NT2/D1 (cell line): Measurements from ENCODE around the gene NFATC3.

Experiments used
- DNase-seq: peaks from one replicate; pipeline ENCODE4 v3.0.0-alpha.2; 2011; ENCODE audit warnings: low read depth, low spot score
- H3K27me3 ChIP-seq: 2 replicates; pipeline ENCODE4 v1.6.0; 2011; ENCODE audit warnings: mild to moderate bottlenecking; ENCODE audit not compliant: insufficient read length, insufficient read depth
- H3K36me3 ChIP-seq: 2 replicates; pipeline ENCODE4 v1.6.1; 2011; ENCODE audit warnings: mild to moderate bottlenecking, low read length, mixed read lengths; ENCODE audit not compliant: insufficient read depth, insufficient read length
- H3K4me1 ChIP-seq: 2 replicates; pipeline ENCODE4 v1.5.1; 2011; ENCODE audit not compliant: insufficient read depth, insufficient read length
- H3K4me3 ChIP-seq: 2 replicates; pipeline ENCODE4 v1.5.1; 2011; ENCODE audit warnings: low read depth; ENCODE audit not compliant: insufficient read length
- H3K9ac ChIP-seq: 2 replicates; pipeline ENCODE4 v1.6.0; 2011; ENCODE audit warnings: low read depth; ENCODE audit not compliant: insufficient read length
- H3K9me3 ChIP-seq: 2 replicates; pipeline ENCODE4 v1.5.1; 2011; ENCODE audit warnings: mild to moderate bottlenecking, low read length; ENCODE audit not compliant: insufficient read depth
- SUZ12 ChIP-seq: IDR thresholded peaks from 2 replicates; pipeline ENCODE4 v1.6.1; 2011; ENCODE audit not compliant: insufficient read length, insufficient read depth; ENCODE audit errors: extremely low read depth
- YY1 ChIP-seq: IDR thresholded peaks from 2 replicates; pipeline ENCODE4 v1.6.1; 2011; ENCODE audit not compliant: insufficient read length, insufficient read depth
- ZNF274 ChIP-seq: IDR thresholded peaks from 2 replicates; pipeline ENCODE4 v1.6.1; 2011; ENCODE audit warnings: mild to moderate bottlenecking, low read depth, low read length

NFATC3 gene

DNA sequence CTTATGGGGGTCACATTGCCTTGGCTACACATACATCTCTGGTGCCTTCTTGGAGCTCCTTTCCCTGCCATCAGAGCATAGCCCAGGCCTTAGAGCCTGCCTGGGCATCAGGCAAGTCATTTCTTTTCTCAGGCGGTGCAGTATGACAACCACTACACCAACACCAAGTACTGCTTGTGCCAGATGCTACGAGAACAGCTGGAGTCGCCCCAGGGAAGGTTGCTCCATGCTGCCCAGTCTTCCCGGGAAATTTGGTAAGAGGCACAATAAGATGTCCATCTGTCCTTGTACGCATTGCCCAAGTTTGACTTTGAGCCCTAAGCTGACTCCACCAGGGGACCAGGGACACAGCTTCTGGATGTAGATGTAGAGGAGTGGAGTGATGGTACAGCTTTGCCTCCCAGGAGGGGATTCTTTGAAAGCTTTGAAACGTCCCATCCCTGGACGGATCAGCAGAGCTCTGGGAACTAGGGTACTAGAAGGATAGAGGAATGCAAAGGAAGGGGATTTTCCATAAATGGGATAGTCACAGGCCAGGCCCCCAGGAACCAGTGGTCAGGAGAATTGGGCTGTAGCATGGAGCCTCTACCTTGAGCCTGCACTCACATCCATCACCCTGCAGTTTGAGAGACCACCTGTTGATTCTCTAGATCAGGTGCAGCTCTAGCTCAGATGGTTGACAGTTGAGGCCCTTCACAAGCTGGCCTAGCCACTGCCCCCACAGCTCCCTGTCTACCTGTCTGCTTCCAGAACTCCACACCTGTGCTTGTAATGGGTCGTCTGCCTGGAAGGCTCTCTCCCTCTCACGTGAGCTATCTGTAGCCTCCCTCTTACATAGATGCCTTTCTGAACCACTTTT is 11.0 kb upstream of the NFATC3 start:
- Histone ChIP-seq H3K36me3 (peaks cover 92% of the 10 kb centered on the region), H3K9ac (no peak overlapping the region), H3K27me3 (no peaks in the 10 kb centered on the region), H3K4me1 (no peaks in the 10 kb centered on the region), H3K9me3 (no peaks in the 10 kb centered on the region), H3K4me3 (no peak overlapping the region)
- TF ChIP-seq SUZ12: no peak
- no peak for TF ChIP-seq YY1
- TF ChIP-seq ZNF274: no peak
- no peak for DNase-seq

DNA sequence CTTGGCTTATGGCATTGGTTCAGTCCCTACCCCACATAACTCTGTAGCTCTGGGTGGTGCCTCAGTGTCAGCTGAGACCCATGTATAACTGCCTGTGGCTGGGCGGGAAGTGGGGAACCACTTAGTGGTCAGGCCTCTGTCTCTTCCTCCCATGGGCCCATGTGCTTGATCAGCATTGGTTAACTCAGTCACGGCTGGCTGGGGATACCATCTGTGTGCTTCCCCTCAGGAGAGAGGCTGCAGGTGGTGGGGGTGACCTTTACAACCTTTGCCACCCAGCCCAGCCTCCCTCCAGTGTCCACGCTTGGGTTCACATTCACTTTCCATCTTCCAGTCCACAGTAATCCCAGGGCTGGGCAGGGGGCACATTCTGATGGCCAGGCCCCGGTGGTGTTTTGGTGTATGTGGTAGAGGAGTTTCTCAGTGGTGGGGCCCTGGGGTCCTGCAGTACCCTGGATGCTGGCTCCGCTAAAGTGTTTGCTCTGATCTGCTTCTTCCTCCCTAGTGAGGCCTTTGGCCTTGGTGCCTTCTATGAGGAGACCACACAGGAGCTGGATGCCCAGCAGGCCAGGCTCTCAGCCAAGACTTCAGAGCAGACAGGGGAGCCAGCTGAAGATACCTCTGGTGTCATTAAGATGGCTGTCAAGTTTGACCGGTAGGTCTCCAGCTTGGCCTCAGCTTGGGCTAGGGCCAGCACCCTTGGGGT is 10.2 kb upstream of the NFATC3 start:
- Histone ChIP-seq H3K27me3 (no peaks in the 10 kb centered on the region), H3K4me3 (no peak overlapping the region), H3K9ac (no peak overlapping the region), H3K4me1 (peaks cover 3% of the 10 kb centered on the region), H3K36me3 (peaks cover 88% of the 10 kb centered on the region), H3K9me3 (no peaks in the 10 kb centered on the region)
- DNase-seq: no peak
- no peak for TF ChIP-seq ZNF274
- no peak for TF ChIP-seq YY1
- no peak for TF ChIP-seq SUZ12

DNA sequence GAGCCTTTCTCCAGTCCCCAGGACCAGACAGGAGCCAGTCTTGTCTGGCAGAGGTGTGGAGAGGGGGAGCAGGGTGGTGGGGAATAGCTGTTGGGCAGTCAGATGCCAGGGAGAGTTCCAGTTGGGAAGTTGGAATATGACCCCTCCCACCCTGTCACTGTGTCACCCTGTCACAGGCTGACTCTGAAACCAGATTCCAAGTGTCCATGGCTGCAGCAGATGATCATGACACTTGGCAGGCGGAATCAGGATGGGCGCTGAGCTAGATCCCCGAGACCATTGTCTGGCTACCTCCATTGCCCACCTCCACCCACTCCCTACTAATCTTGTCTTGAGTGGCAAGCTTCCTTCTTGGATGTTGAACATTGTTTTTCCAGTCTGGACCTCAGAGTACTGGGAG is 9.2 kb upstream of the NFATC3 start:
- Histone ChIP-seq H3K9ac (no peak overlapping the region), H3K27me3 (no peaks in the 10 kb centered on the region), H3K4me3 (no peak overlapping the region), H3K4me1 (peaks cover 3% of the 10 kb centered on the region), H3K36me3 (peaks cover 83% of the 10 kb centered on the region), H3K9me3 (no peaks in the 10 kb centered on the region)
- no peak for DNase-seq
- TF ChIP-seq YY1: no peak
- no peak for TF ChIP-seq ZNF274
- no peak for TF ChIP-seq SUZ12

DNA sequence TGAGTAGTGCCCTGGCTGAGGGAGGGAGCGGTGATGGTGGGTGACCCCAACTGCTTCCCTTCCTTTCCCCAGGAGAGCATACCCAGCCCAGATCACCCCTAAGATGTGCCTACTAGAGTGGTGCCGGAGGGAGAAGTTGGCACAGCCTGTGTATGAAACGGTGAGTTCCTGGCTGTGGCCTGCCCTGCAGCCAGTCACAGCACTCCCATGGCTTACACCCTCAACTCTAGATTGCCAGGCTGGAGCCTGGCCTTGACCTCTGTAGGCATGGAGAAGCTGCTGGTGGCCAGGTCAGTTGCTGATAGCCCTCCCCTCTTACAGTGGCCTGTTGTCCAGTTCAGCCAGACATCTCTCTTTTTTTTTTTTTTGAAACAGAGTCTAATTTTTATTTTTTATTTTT is 8.6 kb upstream of the NFATC3 start:
- DNase-seq: no peak
- peaks cover 3% of the 10 kb centered on the region for H3K4me1 ChIP-seq
- H3K27me3 ChIP-seq: no peaks in the 10 kb centered on the region
- H3K36me3 ChIP-seq: peaks cover 77% of the 10 kb centered on the region
- no peak overlapping the region for H3K9ac ChIP-seq
- TF ChIP-seq ZNF274: no peak
- TF ChIP-seq YY1: no peak
- TF ChIP-seq SUZ12: no peak
- H3K9me3 ChIP-seq: no peaks in the 10 kb centered on the region
- no peak overlapping the region for H3K4me3 ChIP-seq

DNA sequence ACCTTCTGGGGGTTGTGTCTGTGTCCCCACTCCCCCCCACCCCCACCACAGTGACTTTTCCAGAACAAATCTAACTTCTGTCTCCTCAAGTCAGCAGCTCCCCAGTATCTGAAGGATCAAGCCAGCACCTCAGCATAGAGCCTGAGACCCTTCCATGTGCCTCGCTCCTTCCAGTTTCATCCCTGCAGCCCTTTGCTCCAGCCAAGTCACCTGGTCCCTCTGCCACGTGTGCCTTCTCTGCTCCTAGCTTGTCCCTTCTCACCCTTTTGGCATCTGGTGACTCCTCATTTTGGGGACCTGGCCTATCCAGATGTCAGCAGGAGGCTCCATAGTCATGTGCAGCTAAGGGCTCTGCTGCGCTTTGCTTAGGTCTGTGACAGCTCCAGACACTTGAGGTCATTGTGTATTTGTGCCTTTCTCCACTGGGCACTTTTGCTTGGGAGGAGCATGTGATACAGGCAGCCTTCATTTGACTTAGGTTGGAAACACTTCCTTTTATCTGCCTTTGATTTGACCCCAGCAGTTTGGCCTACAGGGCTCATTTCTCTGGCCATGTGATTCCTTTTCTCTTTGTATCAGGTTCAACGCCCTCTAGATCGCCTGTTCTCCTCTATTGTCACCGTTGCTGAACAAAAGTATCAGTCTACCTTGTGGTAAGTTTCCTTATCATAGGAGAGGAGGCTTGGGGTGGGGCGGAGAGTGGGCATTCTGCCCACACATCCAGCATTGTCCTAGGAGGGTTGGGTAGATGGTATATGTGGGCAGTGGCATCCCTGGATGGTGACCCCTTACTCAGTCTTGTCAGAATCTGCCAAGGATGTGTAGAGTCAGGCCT is 7.1 kb upstream of the NFATC3 start:
- TF ChIP-seq SUZ12: no peak
- TF ChIP-seq ZNF274: no peak
- no peak for TF ChIP-seq YY1
- Histone ChIP-seq H3K27me3 (no peaks in the 10 kb centered on the region), H3K9me3 (no peaks in the 10 kb centered on the region), H3K36me3 (peaks cover 62% of the 10 kb centered on the region), H3K4me1 (peaks cover 7% of the 10 kb centered on the region), H3K4me3 (no peak overlapping the region), H3K9ac (no peak overlapping the region)
- DNase-seq: no peak

DNA sequence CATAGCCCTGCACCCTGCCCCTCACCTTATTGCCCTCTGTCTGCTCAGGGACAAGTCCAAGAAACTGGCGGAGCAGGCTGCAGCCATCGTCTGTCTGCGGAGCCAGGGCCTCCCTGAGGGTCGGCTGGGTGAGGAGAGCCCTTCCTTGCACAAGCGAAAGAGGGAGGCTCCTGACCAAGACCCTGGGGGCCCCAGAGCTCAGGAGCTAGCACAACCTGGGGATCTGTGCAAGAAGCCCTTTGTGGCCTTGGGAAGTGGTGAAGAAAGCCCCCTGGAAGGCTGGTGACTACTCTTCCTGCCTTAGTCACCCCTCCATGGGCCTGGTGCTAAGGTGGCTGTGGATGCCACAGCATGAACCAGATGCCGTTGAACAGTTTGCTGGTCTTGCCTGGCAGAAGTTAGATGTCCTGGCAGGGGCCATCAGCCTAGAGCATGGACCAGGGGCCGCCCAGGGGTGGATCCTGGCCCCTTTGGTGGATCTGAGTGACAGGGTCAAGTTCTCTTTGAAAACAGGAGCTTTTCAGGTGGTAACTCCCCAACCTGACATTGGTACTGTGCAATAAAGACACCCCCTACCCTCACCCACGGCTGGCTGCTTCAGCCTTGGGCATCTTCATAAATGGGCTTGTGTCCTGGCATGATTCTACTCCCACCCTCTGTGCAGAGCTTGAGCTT is 6.3 kb upstream of the NFATC3 start:
- no peak overlapping the region for H3K4me3 ChIP-seq
- TF ChIP-seq YY1 (no peak), ZNF274 (no peak), SUZ12 (no peak)
- no peak for DNase-seq
- H3K36me3 ChIP-seq: peaks cover 57% of the 10 kb centered on the region
- no peak overlapping the region for H3K9ac ChIP-seq
- H3K9me3 ChIP-seq: no peaks in the 10 kb centered on the region
- H3K4me1 ChIP-seq: peaks cover 13% of the 10 kb centered on the region
- no peaks in the 10 kb centered on the region for H3K27me3 ChIP-seq
